Measurements from ENCODE around the gene RABL6.
A peak's percentile ranks its signal among the peaks of the same experiment; 100 is the strongest.
"Not testable (repeated sequence)": the region's sequence is repeated elsewhere in the genome, so short reads cannot be mapped to it uniquely, and the experiment has no call there.

RABL6 gene

GRCh38 chr9:136775191-136775590 is 32.6 kb upstream of the RABL6 start:
- DNase-seq (ENCODE audit: low spot score): no peak

- DNase-seq (ENCODE audit: low spot score): no peak
Observed at GRCh38 chr9:136776947-136777346, 30.8 kb upstream of the RABL6 start.

GRCh38 chr9:136777359-136777758 is 30.4 kb upstream of the RABL6 start:
- peak; percentile 1 for DNase-seq (ENCODE audit: low spot score)

GRCh38 chr9:136779808-136780207 is 27.9 kb upstream of the RABL6 start:
- peak; percentile 8 for DNase-seq (ENCODE audit: low spot score)

GRCh38 chr9:136782452-136782851 is 25.3 kb upstream of the RABL6 start:
- no peak for DNase-seq (ENCODE audit: low spot score)

- DNase-seq (ENCODE audit: low spot score): peak; percentile 31
Observed at GRCh38 chr9:136784249-136784996, 23.3 kb upstream of the RABL6 start.

- DNase-seq (ENCODE audit: low spot score): no peak
Observed at GRCh38 chr9:136784997-136785361, 22.8 kb upstream of the RABL6 start.

- DNase-seq (ENCODE audit: low spot score): not testable (repeated sequence)
Observed at GRCh38 chr9:136785565-136786355, 22.0 kb upstream of the RABL6 start.

GRCh38 chr9:136786451-136786850 is 21.3 kb upstream of the RABL6 start:
- DNase-seq (ENCODE audit: low spot score): no peak

GRCh38 chr9:136786983-136787382 is 20.8 kb upstream of the RABL6 start:
- not testable (repeated sequence) for DNase-seq (ENCODE audit: low spot score)

GRCh38 chr9:136787690-136788400 is 19.9 kb upstream of the RABL6 start:
- DNase-seq (ENCODE audit: low spot score): peak; percentile 82

- DNase-seq (ENCODE audit: low spot score): not testable (repeated sequence)
Observed at GRCh38 chr9:136788644-136789522, 18.9 kb upstream of the RABL6 start.

GRCh38 chr9:136789523-136789937 is 18.2 kb upstream of the RABL6 start:
- no peak for DNase-seq (ENCODE audit: low spot score)

GRCh38 chr9:136790640-136791515 is 16.9 kb upstream of the RABL6 start, which contains the start of gene TMEM141:
TMEM141 (plus strand) TSS chr9:136791344; CDS start chr9:136791371, 27 bp downstream.
- DNase-seq (ENCODE audit: low spot score): peak; percentile 93

- peak; percentile 76 for DNase-seq (ENCODE audit: low spot score)
Observed at GRCh38 chr9:136791516-136792276, 16.1 kb upstream of the RABL6 start.

- no peak for DNase-seq (ENCODE audit: low spot score)
Observed at GRCh38 chr9:136792321-136793085, 15.2 kb upstream of the RABL6 start.

- DNase-seq (ENCODE audit: low spot score): no peak
Observed at GRCh38 chr9:136793086-136793946, 14.4 kb upstream of the RABL6 start.

All from iPS-NIHi11 (cell line).